GM12874 (cell line): Measurements from ENCODE around the gene ALX3.

Experiments used
- CTCF ChIP-seq: IDR thresholded peaks from 2 replicates; pipeline ENCODE4 v1.5.1; 2011; ENCODE audit warnings: low read depth, mild to moderate bottlenecking, control low read depth, low read length, moderate library complexity; ENCODE audit not compliant: insufficient read depth

The ALX3 gene

GRCh38 chr1:110060662-110061060, 9.8 kb downstream of the ALX3 start:
- no peak for TF ChIP-seq CTCF

GRCh38 chr1:110060034-110060661, 10.3 kb downstream of the ALX3 start:
- peak; percentile 95 for TF ChIP-seq CTCF

- TF ChIP-seq CTCF, result no peak
Measured at GRCh38 chr1:110059133-110059863, 11.2 kb downstream of the ALX3 start.

GRCh38 chr1:110058591-110058990, 11.9 kb downstream of the ALX3 start:
- no peak for TF ChIP-seq CTCF

GRCh38 chr1:110057963-110058518, 12.4 kb downstream of the ALX3 start:
- TF ChIP-seq CTCF, result no peak

GRCh38 chr1:110056776-110057175, 13.7 kb downstream of the ALX3 start:
- no peak for TF ChIP-seq CTCF

- TF ChIP-seq CTCF, result no peak
Measured at GRCh38 chr1:110056285-110056683, 14.2 kb downstream of the ALX3 start.
